ENCODE data around the gene GPC5.

The GPC5 gene

GRCh38 chr13:91539286-91540157 is 141.1 kb downstream of the GPC5 start:
- DNase-seq (ENCODE audit: low spot score), result no peak

GRCh38 chr13:91540158-91540736 is 141.8 kb downstream of the GPC5 start:
- DNase-seq (ENCODE audit: low spot score), result no peak

- no peak for DNase-seq (ENCODE audit: low spot score)
These were observed 146.3 kb downstream of the GPC5 start for GRCh38 chr13:91544723-91545122.

- DNase-seq (ENCODE audit: low spot score), result no peak
These were observed 148.5 kb downstream of the GPC5 start for GRCh38 chr13:91546900-91547299.

GRCh38 chr13:91553584-91553983 is 155.2 kb downstream of the GPC5 start:
- no peak for DNase-seq (ENCODE audit: low spot score)

- no peak for DNase-seq (ENCODE audit: low spot score)
These were observed 155.7 kb downstream of the GPC5 start for GRCh38 chr13:91554101-91554500.

GRCh38 chr13:91557328-91558090 is 159.1 kb downstream of the GPC5 start:
- no peak for DNase-seq (ENCODE audit: low spot score)

GRCh38 chr13:91563799-91564198 is 165.4 kb downstream of the GPC5 start:
- DNase-seq (ENCODE audit: low spot score), result no peak

- no peak for DNase-seq (ENCODE audit: low spot score)
These were observed 166.0 kb downstream of the GPC5 start for GRCh38 chr13:91564396-91564795.

GRCh38 chr13:91565296-91565695 is 166.9 kb downstream of the GPC5 start:
- DNase-seq (ENCODE audit: low spot score), result no peak

- no peak for DNase-seq (ENCODE audit: low spot score)
These were observed 169.2 kb downstream of the GPC5 start for GRCh38 chr13:91567485-91568207.

- DNase-seq (ENCODE audit: low spot score), result no peak
These were observed 173.3 kb downstream of the GPC5 start for GRCh38 chr13:91571681-91572080.

- no peak for DNase-seq (ENCODE audit: low spot score)
These were observed 174.0 kb downstream of the GPC5 start for GRCh38 chr13:91572439-91572838.

GRCh38 chr13:91572944-91573598 is 174.7 kb downstream of the GPC5 start:
- DNase-seq (ENCODE audit: low spot score), result no peak

- DNase-seq (ENCODE audit: low spot score), result no peak
These were observed 176.3 kb downstream of the GPC5 start for GRCh38 chr13:91574766-91575165.

GRCh38 chr13:91576590-91576989 is 178.2 kb downstream of the GPC5 start:
- no peak for DNase-seq (ENCODE audit: low spot score)

GRCh38 chr13:91579320-91579719 is 180.9 kb downstream of the GPC5 start:
- no peak for DNase-seq (ENCODE audit: low spot score)

GRCh38 chr13:91580749-91581148 is 182.3 kb downstream of the GPC5 start:
- no peak for DNase-seq (ENCODE audit: low spot score)

- no peak for DNase-seq (ENCODE audit: low spot score)
These were observed 188.2 kb downstream of the GPC5 start for GRCh38 chr13:91586609-91587008.

- no peak for DNase-seq (ENCODE audit: low spot score)
These were observed 190.1 kb downstream of the GPC5 start for GRCh38 chr13:91588541-91588940.

Measured in germinal center (tissue), 1 donor.